K562 (cell line): ENCODE measurements around the gene RPTOR. TPM values are rescaled to one million over a fixed set of nuclear protein-coding genes. Genes with fewer than 3 reads are reported as not detected.

Experiments
- ATF1 ChIP-seq, 2 experiments: fragments of 450-650 bp in 1 of 2; IDR thresholded peaks; 2 replicates each; pipeline ENCODE4 v1.6.1; 2016; ENCODE audit warnings: missing compliant biosample characterization in 1 of 2, missing genetic modification characterization in 1 of 2
- CLOCK ChIP-seq: fragments of 250-450 bp; sonication (Bioruptor Pico); IDR thresholded peaks from 2 replicates; pipeline ENCODE4 v1.4.0; 2020; ENCODE audit warnings: mild to moderate bottlenecking, moderate library complexity, borderline replicate concordance
- CREB3L1 ChIP-seq: fragments of 450-650 bp; IDR thresholded peaks from 2 replicates; pipeline ENCODE4 v1.6.1; 2014; ENCODE audit warnings: low read depth, mild to moderate bottlenecking, moderate library complexity, borderline replicate concordance
- ELF2 ChIP-seq: fragments of 250-450 bp; sonication (Bioruptor Pico); IDR thresholded peaks from 2 replicates; pipeline ENCODE4 v1.5.0; 2021; ENCODE audit warnings: mild to moderate bottlenecking
- FUS ChIP-seq: fragments of 200-400 bp; formaldehyde crosslinking; optimal IDR thresholded peaks from 2 replicates; pipeline ENCODE3; 2017; ENCODE audit warnings: low read depth, low read length
- KLF10 ChIP-seq: fragments of 250-450 bp; sonication (Bioruptor Pico); IDR thresholded peaks from 2 replicates; pipeline ENCODE4 v1.6.1; 2021; ENCODE audit warnings: matching md5 sums
- MEIS2 ChIP-seq: fragments of 450-650 bp; IDR thresholded peaks from 2 replicates; pipeline ENCODE4 v1.6.1; 2014; ENCODE audit warnings: mild to moderate bottlenecking; ENCODE audit not compliant: partially characterized antibody
- NFRKB ChIP-seq: fragments of 450-650 bp; IDR thresholded peaks from 2 replicates; pipeline ENCODE4 v1.6.1; 2016; ENCODE audit warnings: low read depth
- NR3C1 ChIP-seq: sonication (generic); formaldehyde crosslinking; IDR thresholded peaks from 2 replicates; pipeline ENCODE4 v1.8.1; 2022; ENCODE audit warnings: missing genetic modification reagents
- PKNOX1 ChIP-seq: fragments of 450-650 bp; IDR thresholded peaks from 2 replicates; pipeline ENCODE4 v1.6.1; 2016
- PRMT5 ChIP-seq: sonication (generic); formaldehyde crosslinking; IDR thresholded peaks from 2 replicates; pipeline ENCODE4 v1.5.0; 2020; ENCODE audit warnings: missing genetic modification reagents
- RBM17 ChIP-seq: fragments of 200-400 bp; formaldehyde crosslinking; IDR thresholded peaks from 2 replicates; pipeline ENCODE4 v1.6.1; 2017; ENCODE audit warnings: low read depth, mild to moderate bottlenecking, low read length, borderline replicate concordance
- SAFB2 ChIP-seq: fragments of 200-400 bp; formaldehyde crosslinking; IDR thresholded peaks from 2 replicates; pipeline ENCODE4 v1.6.1; 2018; ENCODE audit warnings: borderline replicate concordance, low read length, low read depth, moderate library complexity; ENCODE audit not compliant: severe bottlenecking
- SOX6 ChIP-seq: fragments of 450-650 bp; IDR thresholded peaks from 2 replicates; pipeline ENCODE4 v1.6.1; 2014; ENCODE audit warnings: mild to moderate bottlenecking
- SUPT5H ChIP-seq: fragments of 450-650 bp; IDR thresholded peaks from 2 replicates; pipeline ENCODE4 v1.6.1; 2016
- TEAD1 ChIP-seq, 2 experiments: fragments of 450-650 bp in 1 of 2; sonication (generic) in 1 of 2; formaldehyde crosslinking; IDR thresholded peaks; 2 replicates each; pipeline versions ENCODE4 v1.4.0 to v1.8.0; 2020 to 2022; ENCODE audit warnings: mild to moderate bottlenecking in 2 of 2, missing genetic modification reagents in 1 of 2
- TGIF2 ChIP-seq: sonication (generic); formaldehyde crosslinking; IDR thresholded peaks from 2 replicates; pipeline ENCODE4 v1.8.1; 2022; ENCODE audit warnings: mild to moderate bottlenecking, missing genetic modification reagents, moderate library complexity
- ZFP30 ChIP-seq: fragments of 250-450 bp; sonication (Bioruptor Pico); IDR thresholded peaks from 2 replicates; pipeline ENCODE4 v1.8.0; 2022; ENCODE audit warnings: moderate library complexity, mild to moderate bottlenecking, inconsistent platforms, borderline replicate concordance
- ZKSCAN8 ChIP-seq: fragments of 200-800 bp; sonication (Bioruptor generic); IDR thresholded peaks from 2 replicates; pipeline ENCODE4 v1.6.1; 2016; ENCODE audit warnings: missing genetic modification characterization, missing compliant biosample characterization
- ZNF280B ChIP-seq: fragments of 250-450 bp; sonication (Bioruptor Pico); IDR thresholded peaks from 2 replicates; pipeline ENCODE4 v1.5.1; 2021; ENCODE audit warnings: mild to moderate bottlenecking
- ZNF551 ChIP-seq: fragments of 250-450 bp; sonication (Bioruptor Pico); IDR thresholded peaks from 2 replicates; pipeline ENCODE4 v1.5.0; 2021; ENCODE audit warnings: mild to moderate bottlenecking, moderate library complexity
- polyA plus RNA-seq, 8 experiments: library from polyadenylated mRNA; depleted of rRNA in 4 of 8; stranded (reverse) in 5 of 8; unstranded in 3 of 8; fragments of >200 nt; fragmentation: Nextera tagmentation in 2 of 8; fragmentation: Illumina TruSeq in 1 of 8; extraction: Ambion mirVana in 2 of 8; extraction: Trizol in 1 of 8; gene quantifications; 2 replicates each; pipeline versions ENCODE4 v1.2.1 to v1.2.3, GENCODE V29; 2011 to 2014; ENCODE audit warnings: inconsistent platforms in 1 of 8, missing spikeins in 1 of 8
- total RNA-seq, 7 experiments: library from RNA; depleted of rRNA in 6 of 7; stranded (reverse); fragments of >200 nt in 6 of 7; fragmentation: Illumina TruSeq in 2 of 7; extraction: Trizol in 2 of 7; gene quantifications; 2 replicates each; pipeline versions ENCODE4 v1.2.1 to v1.2.3, GENCODE V29; 2011 to 2021; ENCODE audit warnings: low replicate concordance in 1 of 7

The RPTOR gene
- total and polyA plus RNA-seq, 9 of the 15 experiments (the other 6 are each of a cell fraction or from before 2014, with no cell fraction given): 0.24 to 54.1 (median 10.2) TPM

DNA sequence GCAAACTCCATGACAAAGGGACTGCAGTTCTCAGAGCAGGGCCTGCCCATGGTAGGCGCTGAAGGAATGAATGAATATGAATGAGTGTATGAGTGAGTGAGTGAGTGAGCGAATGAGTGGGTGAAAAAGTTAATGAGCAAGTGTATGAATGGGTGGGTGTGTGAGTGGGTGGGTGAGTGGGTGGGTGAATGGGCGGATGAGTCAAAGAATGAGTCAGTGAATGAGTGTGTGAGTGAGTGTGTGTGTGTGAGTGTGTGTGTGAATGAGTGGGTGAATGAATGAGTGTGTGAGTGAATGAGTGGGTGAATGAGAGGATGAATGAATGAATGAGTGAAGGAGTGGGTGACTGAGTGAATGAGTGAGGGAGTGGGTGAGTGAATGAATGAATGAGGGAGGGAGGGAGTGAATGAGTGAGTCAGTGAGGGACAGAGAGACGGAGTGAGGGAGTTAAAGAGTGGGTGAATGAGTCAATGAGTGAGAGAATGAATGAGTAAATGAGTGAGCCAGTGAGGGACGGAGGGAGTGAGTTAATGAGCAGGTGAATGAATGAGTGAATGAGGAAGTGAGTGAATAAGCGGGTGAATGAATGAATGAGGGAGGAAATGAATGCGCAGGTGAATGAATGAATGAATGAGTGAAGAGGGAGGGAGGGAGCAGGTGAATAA lies 435.9 kb downstream of the RPTOR start (continued):
- TF ChIP-seq RBM17 (no peak), ZFP30 (no peak), ATF1 (CRISPR knock-in tag; IDR thresholded peaks at IDR 0.05) (no peak), ATF1 (tag; IDR thresholded peaks at IDR 0.05) (no peak), MEIS2 (no peak), ZKSCAN8 (CRISPR knock-in tag) (no peak), CREB3L1 (no peak), NFRKB (peak; percentile 74), FUS (no peak), ELF2 (no peak), ZNF551 (no peak), SOX6 (no peak), NR3C1 (CRISPR knock-in tag) (no peak), ZNF280B (no peak), SAFB2 (no peak), TGIF2 (no peak), TEAD1 (CRISPR knock-in tag; IDR thresholded peaks at IDR 0.05) (no peak), KLF10 (CRISPR knock-in tag) (no peak), SUPT5H (no peak), PKNOX1 (no peak), CLOCK (CRISPR knock-in tag) (no peak), PRMT5 (CRISPR knock-in tag) (no peak)
